GM23338 (cell line): ENCODE results near the gene TLR5.

ENCODE experiments used
- CTCF ChIP-seq, 2 experiments: fragments of 200-600 bp in 1 of 2; sonication (generic) in 1 of 2; conservative IDR thresholded peaks; 2 replicates each; pipeline versions ENCODE4 v1.5.1 to v1.6.1; 2016 to 2017; ENCODE audit warnings: antibody characterized with exemption in 2 of 2, low read depth in 2 of 2, mild to moderate bottlenecking in 2 of 2, moderate library complexity in 1 of 2
- EZH2 ChIP-seq: fragments of 200-600 bp; sonication (generic); IDR thresholded peaks from one replicate; pipeline ENCODE4 v1.8.0; 2017; ENCODE audit warnings: antibody characterized with exemption, mild to moderate bottlenecking, low read depth; ENCODE audit not compliant: unreplicated experiment
- EZH2phosphoT487 ChIP-seq: fragments of 200-600 bp; sonication (generic); IDR thresholded peaks from one replicate; pipeline ENCODE4 v1.8.1; 2018; ENCODE audit warnings: antibody characterized with exemption; ENCODE audit not compliant: unreplicated experiment
- POLR2AphosphoS5 ChIP-seq: IDR thresholded peaks from 2 replicates; pipeline ENCODE4 v1.6.1; 2016; ENCODE audit warnings: antibody characterized with exemption, low read depth
- REST ChIP-seq: IDR thresholded peaks from one replicate; pipeline ENCODE4 v1.6.1; 2018; ENCODE audit warnings: antibody characterized with exemption; ENCODE audit not compliant: unreplicated experiment

GRCh38 chr1:223144431-223144830 is 1.4 kb upstream of the TLR5 start:
- TF ChIP-seq CTCF (conservative IDR thresholded peaks at IDR 0.05; ENCODE audit: low read depth in 2 of 2) = no peak
- no peak for TF ChIP-seq EZH2phosphoT487
- no peak for TF ChIP-seq EZH2
- no peak for TF ChIP-seq REST
- TF ChIP-seq POLR2AphosphoS5 = no peak
